HG02759 (cell line): ENCODE data around the gene AOPEP.

Experiments
- ATAC-seq: cut with Tn5 transposase; IDR thresholded peaks from one replicate; pipeline ENCODE4 v1.9.1; 2021; ENCODE audit warnings: mild to moderate bottlenecking, moderate library complexity; ENCODE audit not compliant: unreplicated experiment

AOPEP gene

DNA sequence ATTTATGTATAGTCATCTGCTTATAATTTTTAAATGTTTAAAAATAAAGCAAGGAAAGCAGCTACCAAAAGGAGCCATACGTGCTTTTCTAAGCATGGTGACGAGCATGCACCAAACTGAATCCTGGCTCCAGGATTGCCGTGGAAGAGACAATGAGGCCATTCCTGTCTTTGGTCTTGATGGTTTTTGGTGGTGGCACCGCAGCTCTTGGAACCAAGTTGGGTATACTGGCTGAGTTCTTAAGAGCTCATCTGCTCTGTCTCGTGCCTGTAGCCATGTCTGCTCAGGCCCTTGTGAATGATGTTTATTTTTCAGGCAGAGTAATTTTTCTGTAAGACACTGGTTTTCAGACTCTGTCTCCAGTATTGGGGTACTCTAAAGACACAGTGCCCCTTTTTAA, 345.0 kb downstream of the AOPEP start:
- ATAC-seq: no peak

DNA sequence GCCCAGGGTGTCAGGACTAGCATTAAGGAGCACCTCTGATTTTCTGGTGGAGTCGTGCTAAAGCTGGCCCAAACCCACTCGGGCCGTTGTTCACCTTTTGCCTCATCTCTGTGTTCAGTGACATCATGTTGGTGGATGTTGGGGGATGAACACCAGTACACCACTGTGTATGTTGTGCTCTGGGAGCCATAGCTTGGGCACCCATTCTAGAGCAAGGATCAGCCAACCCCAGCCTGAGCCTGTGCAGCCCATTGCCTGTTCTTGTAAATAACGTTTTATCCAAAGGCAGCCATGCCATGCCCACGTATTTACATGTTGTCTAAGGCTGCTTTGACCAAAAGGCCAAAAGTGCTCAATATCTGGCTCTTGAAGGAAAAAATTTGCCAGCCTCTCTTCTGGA, 345.4 kb downstream of the AOPEP start:
- no peak for ATAC-seq

DNA sequence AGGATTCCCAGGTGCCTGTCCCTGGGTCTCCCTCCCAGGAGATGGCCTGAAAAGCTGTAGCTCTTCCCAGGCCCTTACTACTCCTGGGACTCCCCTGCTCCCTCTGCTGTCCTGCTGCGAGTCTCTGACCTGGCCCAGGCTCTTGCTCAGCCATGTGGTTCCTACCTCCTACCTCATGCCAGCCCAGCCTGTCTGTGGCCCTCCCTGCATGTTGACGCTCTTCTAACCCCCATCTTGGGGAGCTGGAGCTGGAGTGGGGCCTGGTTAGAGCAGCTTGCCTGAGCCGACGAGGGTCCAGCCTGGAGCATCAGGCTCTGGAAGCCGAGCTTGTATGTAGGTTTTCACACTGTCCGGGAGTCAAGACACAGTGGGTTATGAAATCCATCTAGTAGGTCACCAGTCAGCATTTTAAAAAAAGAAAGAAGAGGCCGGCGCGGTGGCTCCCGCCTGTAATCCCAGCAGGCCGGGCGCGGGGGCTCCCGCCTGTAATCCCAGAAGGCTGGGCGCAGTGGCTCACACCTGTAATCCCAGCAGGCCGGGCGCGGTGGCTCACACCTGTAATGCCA, 346.6 kb downstream of the AOPEP start:
- ATAC-seq: no peak

DNA sequence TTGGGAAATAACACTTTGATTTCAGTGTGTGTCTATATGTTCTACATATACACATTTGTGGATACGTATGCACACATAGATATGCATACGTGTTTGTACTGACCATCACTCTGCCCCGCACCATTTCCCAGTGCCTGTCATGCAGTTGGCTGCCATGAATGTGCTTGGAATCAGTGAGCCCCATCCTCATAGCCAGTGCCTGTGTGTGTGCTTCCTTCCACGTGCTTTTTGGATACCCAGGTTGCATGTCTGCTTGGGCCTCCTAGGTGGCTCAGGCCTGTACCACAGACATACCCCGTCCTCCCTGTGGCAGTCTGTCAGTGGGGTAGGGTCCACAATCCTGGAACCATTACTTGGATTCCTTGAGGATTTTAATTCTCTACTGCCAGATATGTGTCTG, 347.4 kb downstream of the AOPEP start:
- no peak for ATAC-seq

DNA sequence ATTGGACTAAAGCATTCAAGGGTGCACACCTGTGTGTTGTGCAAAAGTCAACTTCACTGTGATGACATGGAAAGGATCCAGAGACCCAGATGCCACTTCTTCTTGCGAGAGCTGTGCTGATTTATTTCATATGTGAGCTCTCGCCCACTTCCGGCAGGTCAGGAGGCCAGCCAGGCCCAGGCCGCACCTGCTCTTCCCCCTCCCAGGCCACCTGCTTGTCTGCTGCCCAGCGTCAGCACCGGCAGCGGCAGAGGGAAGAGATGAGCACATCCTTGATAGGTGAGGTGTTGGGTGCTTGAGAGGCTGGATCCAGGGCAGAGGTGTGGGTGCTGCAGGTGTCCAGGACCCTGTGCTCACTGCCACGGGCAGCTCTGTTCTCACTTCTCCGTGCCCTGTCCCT, 348.1 kb downstream of the AOPEP start:
- ATAC-seq: no peak

DNA sequence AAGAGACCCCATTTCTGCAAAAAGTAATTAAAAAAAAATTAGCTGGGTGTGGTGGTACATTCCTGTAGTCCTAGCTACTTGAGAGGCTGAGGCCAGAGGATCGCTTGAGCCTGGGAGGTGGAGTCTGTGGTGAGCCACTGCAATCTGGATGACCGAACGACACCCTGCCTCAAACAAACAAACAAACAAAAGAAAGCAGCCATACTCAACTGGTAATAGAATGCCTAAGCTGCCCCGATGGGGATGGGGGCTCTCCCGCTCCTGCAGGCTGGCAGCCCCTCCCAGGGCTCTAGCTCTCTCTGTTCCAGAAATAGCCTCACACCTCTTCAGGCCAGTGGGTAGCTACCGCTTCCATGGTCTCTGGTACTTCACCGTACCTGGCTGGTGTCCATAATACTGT, 349.2 kb downstream of the AOPEP start:
- ATAC-seq: no peak

DNA sequence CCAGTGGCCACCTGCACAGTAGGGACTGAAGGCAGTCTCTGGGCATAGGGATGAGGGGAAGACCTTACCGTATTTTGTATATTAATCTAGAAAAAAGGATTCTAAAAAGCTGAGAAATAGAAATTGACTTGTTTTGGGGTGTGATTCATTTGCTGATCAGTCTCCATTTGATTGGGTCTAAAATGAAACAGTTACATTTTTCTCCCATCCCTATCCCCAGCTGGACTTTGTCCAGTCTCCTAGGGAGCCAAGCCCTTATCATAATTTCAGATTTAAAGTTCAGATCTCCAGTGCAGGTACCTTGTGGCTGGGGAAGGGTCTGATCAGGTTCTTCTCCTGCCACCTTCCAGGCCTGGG, 350.2 kb downstream of the AOPEP start:
- no peak for ATAC-seq

DNA sequence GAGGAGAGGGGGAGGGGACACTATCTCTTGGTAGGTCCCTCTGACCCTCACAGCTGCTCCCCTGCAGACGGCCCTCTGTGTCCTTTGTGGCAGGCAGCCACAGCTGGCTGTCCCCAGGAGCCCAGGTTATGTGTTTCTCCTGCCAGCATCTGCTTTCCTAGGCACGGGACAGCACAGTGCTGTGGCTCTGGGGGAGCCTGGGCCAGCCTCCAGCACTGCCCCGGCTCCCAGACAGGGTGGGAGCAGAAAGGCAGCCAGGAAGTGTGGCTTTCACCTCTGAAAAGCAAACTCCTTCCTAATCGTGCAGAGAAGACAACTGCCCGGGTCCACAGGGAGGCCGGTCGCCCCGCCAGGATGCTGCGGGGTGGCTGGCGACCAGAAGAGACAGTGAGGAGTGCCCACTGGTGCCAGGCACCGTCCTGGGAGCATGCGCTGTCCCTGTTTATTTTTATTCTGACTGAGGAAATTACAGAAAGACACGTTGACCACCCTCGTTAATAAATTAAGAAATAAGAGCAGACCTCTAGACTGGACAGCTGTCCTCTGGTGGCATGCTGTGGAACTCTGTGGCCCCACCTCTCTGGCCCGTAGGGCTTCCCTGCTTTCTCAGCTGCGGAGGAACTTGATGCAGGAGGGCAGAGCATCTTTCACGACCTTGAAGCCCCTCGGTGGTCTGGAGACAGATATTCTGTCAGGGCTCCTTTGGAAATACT, 350.7 kb downstream of the AOPEP start:
- no peak for ATAC-seq

DNA sequence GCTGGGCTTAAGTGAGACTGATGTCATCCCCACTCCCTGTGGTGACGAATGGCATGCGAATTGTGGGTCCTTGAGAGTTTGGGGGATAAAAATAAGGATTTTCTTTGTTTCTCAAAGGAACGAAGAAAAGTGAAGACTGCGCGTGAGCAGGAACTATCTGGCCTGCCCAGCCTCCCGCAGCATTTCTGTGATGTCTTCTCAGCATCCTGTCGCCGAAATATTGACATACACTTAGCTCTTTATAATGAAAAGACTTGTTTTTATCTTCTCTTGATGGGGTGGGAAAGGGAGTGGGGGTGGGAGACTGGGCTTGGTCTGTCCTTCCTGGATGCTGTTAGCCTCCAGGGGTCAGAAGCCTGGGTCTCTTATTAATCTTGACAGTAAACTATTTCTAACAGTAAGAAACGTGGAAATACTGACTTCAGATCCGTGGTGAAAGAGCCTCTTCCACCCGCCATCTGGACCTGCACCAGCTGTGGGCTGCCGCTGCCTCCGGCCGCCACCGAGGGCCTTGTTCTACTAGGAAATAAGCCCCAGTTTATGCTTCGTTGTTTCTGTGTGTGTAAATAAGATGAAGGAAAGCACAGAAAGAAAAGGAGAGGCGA, 351.4 kb downstream of the AOPEP start:
- no peak for ATAC-seq

DNA sequence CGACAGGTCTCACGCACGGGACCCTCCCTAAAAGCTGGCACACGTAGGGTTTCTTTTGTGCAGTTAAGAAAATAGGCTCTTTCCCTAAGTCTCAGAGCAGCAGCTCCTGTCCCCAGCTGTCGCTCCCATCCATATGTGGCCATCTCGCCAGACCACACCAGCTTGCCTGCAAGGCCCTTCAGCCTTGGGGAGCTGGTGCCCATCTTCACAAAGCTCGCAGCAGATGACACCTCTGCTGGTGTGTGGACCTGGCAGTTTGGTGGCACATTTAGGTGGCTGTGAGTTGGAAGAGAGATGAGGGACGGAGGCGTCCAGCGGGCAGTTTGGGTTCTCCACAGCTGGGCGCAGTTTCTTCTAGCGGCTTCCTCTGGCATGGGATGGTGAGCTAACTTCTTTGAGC, 352.0 kb downstream of the AOPEP start:
- ATAC-seq: no peak

DNA sequence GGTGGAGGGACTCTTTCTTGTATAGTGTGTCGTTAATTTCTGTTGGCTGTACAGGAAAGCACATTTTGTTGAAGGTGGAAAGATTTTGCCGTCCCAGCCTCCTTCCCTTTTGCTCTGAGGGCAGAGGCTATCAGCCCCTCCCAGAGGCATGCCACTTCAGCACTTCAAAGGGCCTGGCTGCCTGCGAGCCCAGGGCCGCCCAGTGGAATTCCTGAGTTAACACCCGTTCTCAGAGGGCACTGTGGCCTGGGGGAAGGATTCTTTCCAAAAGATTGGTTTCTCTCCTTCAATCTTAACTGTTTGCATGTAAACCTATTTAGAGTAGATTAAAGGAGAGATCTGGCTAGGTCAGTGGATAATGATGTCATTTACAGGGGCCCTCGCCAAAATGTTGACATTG, 352.4 kb downstream of the AOPEP start:
- no peak for ATAC-seq

DNA sequence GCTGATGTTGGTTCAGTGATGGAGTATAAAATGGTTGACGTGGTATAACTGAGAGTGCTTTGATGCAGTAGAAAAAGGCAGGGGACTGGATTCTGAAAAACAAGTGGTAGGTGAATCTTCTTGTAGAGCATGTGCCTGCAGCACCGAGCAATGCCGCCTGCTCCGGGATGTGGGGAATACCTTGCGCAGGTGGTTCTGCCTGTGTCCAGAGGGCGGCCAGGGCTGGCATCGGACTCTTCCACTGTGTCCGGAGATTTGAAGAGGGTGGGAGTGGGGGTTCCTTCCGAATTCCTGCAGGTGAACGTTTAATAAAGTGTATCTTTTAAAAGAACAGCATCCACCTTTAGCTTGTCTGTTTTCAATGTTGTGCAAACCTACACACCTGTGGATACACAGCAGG, 353.0 kb downstream of the AOPEP start:
- no peak for ATAC-seq

DNA sequence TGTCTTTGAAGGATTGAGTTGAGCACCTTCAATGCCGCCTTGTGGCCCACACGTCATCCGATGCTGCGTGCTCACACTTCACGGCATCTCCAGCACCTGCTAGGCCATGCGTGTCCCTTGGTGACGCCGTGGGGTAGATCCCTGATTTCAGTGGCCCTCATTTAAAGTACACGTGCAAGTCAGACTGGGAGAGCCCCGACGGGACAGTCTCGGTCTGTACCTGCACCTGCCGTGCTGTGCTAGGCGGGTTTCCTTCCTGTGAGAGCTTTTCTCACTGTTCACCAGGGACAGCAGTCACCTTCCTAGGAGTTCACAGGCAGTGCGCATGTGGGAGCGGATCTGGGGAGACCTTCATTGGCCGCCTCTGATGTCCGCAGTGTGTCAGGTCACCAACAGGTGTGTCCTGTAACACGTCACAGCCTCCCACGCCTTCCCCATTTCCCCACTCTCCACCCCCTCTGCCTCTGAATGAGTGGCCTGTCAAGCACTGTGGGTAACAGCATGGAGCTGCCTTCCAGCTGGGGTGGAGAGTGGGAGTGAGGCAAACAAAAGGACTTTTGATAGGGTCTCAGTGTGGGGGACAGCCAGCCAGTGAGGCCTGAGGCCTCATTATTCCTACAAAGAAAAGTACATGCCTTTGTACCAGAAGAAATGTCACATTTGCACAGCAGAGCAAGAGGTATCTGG, 354.6 kb downstream of the AOPEP start:
- no peak for ATAC-seq

DNA sequence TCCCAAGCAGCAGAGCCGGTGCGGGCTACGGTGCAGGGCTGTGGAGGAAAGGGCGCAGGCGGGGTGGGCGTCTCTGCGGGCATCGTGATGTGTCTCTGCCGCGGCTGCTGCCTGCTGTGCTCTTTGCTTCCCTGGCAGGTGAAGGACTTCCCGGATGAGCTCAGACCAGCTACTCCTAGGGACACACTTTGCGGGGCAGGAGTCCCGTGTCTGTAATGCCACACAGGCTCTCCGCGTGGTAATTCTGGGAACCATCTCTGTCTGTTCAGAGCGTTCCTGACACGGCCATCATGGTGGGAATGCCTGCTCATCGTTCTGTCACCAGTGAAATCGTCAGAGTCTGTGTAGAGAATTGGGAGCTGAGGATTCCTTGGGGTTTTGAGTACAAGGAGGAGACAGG, 355.5 kb downstream of the AOPEP start:
- ATAC-seq: no peak

DNA sequence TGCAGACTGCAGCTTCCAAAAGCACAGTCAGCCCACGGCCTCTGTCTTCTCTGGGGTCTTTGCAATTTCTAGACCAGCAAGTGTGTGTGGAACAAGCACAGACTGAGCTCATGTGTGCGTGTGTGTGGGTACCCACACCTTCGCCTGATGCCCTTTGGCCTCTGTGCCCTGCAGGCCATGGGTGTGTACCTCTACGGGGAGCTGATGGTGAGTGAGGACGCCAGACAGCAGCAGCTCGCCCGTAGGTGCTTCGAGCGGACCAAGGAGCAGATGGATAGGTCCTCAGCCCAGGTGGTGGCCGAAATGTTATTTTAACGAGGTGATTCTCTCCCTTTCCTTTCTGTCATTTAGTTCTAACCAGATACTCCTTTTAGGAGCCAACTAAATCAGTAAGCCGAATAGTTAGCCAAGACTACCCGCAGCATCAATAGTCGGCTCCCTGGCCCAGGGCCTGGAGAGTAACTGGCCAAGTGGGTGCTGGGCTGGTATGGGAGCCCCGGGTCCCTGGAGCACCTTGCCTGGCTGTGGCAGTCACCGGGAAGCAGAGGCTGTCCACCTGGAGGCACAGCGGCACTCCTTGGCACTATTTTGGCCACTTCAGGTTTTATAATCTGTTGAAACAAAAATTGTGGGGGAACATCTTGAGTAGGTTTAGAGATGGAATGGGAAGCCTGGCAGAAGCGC, 356.0 kb downstream of the AOPEP start:
- no peak for ATAC-seq

DNA sequence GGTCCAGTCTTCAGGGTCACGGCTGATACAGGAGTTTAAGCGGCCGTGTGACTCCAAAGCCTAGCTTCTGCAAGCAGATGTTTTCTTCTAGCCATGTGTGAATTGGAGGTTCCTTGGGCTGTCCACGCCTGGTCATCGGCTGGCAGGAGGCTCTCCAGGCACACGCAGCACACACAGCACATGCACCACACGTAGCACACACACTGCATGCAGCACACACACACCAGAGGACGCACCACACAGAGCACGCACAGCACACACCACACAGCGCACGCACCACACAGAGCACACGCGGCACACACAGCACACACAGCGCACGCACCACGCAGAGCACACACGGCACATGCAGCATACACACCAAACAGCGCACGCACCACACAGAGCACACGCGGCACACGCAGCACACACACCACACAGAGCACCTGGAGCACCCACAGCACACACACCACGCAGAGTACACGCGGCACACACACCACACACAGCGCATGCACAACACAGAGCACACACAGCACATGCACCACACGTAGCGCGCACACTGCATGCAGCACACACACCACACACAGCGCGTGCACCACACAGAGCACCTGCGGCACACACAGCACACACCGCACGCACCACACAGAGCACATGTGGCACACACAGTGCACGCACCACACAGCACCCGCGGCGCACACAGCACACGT, 356.7 kb downstream of the AOPEP start:
- ATAC-seq: no peak

DNA sequence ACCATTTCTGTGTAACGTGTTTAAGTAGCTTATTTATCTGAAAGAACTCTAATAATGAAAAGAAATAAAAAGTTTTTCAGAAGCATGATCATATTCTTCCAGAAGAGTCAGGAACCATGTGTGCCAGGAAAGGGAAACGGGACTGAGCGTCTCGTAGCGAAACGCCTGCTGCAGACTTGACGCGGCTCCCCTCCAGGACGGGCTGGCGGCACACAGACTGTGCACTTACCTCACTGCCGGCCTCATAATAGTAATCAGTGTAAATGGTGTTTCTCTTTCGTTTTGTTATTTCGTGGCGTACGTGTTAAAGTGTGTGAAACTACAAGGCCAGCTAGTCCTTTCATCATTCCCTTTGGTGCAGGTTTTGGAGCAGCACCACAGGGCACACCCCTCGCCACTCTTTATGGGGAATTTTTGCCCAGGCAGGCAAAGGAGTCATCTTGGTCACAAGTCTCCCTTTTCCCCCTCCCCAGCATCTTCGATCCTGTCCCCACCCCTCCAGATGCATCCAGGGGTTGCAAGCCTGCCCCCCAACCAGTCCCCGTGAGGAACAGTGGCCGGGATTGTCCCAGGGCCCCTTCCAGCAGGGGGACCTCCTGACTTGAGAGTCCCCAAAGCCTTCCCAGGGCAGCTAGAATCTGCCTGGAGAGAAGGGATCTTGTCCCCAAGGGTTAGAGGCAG, 357.9 kb downstream of the AOPEP start:
- ATAC-seq: no peak

DNA sequence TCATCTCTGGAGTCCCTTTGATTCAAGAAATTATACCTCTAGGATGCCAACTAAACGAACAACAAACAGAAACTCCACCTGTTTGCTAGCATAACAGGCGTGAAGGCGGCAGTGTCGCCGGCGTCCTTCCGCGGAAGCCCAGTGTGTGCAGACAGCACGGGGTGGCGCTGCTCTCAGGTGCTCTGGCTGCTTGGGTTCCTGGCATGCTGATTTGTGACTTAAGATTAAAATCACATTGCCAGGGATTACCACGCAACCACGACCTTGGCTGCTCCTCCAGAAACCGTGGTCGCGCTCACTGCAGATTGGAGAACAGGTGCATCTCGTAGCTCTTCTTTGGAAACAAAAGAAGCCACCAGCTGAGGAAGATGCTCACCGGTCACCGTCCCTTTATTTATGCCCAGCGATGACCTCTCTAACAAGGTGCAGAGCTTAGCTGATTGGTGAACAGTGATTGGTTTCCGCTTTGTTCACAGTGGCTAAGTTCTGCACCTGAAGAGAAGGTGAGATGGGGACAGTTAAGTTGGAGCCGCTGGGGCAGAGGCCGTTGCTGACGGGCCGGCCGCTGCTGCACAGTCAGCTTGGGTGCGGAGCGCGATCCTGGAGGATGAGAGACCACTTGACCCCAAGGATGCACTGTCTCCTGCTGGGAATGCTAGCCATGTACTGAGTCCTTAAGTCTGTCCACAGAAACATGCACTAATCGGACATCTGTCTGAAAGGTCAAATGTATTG, 358.7 kb downstream of the AOPEP start:
- ATAC-seq: no peak

DNA sequence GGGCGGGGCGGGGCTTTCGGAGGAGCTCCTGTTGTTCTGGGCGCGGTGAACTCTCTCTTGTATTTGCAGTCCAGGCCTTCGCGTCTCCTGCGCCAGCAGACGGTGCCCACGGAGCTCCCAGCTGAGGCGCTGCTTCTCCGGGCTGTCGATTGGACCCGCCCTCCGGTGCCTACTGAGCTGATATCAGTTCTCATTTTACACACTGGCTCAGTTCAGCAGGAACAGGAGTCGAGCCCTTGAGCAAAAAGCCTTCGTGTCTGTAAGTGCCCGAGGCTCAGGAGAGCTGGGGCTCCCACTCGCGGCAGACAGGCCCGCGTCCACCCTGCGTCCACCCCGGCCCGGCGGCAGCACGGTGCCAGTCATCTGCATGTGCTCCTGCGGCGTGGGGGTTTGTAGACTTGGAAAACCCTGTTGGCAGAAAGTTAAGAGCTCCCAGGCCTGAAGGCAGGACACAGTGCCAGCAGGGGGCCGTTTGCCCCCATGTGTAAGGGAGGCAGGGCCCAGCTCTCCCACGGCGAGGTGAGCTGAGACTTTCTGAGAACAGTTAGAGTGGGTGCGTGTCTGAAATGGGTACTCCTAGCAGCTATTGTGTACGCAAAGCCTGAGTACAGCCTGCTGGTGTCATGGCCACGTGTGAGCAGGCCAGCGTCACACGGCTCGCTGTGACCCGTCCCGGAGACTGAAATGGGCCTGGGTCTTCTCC, 359.5 kb downstream of the AOPEP start:
- ATAC-seq: no peak
